Kidney (tissue), 14 donors: Measurements from ENCODE around the gene NAXE. TPM values are rescaled to one million over a fixed set of nuclear protein-coding genes. Genes with fewer than 3 reads are reported as not detected.
A peak's percentile ranks its signal among the peaks of the same experiment; 100 is the strongest.
"Not testable (repeated sequence)": the region's sequence is repeated elsewhere in the genome, so short reads cannot be mapped to it uniquely, and the experiment has no call there.

Experiments used
- DNase-seq, 5 donors: peaks; one replicate each; pipeline ENCODE4 v3.0.0-alpha.2; 2013 to 2020
- FAIRE-seq: peaks from 2 replicates; lab custom pipeline; 2012; peaks lifted over from hg19 to GRCh38; lab: Jason Lieb, UNC
- H3K27ac ChIP-seq, 2 donors: one replicate each; pipeline ENCODE4 v1.7.0; 2013; ENCODE audit warnings: low read depth in 2 of 2, low read length in 2 of 2, inconsistent platforms in 1 of 2
- H3K27me3 ChIP-seq: one replicate; pipeline ENCODE4 v1.7.1; 2013; ENCODE audit warnings: low read length, inconsistent platforms; ENCODE audit not compliant: control insufficient read depth, insufficient read depth
- H3K36me3 ChIP-seq, 3 donors: one replicate each; pipeline versions ENCODE4 v1.7.0 to v1.7.1; 2013; ENCODE audit warnings: low read length in 3 of 3, control low read depth in 1 of 3, inconsistent platforms in 1 of 3; ENCODE audit not compliant: insufficient read depth in 3 of 3, control insufficient read depth in 2 of 3
- H3K4me1 ChIP-seq, 3 donors: one replicate each; pipeline versions ENCODE4 v1.7.0 to v1.7.1; 2013; ENCODE audit warnings: low read length in 3 of 3, inconsistent platforms in 1 of 3, low read depth in 1 of 3; ENCODE audit not compliant: control insufficient read depth in 2 of 3, insufficient read depth in 2 of 3
- H3K4me3 ChIP-seq, 3 donors: one replicate each; pipeline versions ENCODE4 v1.7.0 to v1.8.1; 2013; ENCODE audit warnings: low read length in 3 of 3, control low read depth in 1 of 3, inconsistent platforms in 1 of 3
- H3K9ac ChIP-seq, 3 donors: one replicate each; pipeline versions ENCODE4 v1.7.0 to v1.7.1; 2013; ENCODE audit warnings: low read length in 3 of 3, control low read depth in 1 of 3, inconsistent platforms in 1 of 3
- H3K9me3 ChIP-seq, 3 donors: one replicate each; pipeline versions ENCODE4 v1.7.0 to v1.7.1; 2013; ENCODE audit warnings: low read length in 3 of 3, control low read depth in 1 of 3, inconsistent platforms in 1 of 3; ENCODE audit not compliant: control insufficient read depth in 2 of 3, insufficient read depth in 1 of 3
- intact Hi-C: fragments of 100-400 bp; cut with DNase I; formaldehyde crosslinking; loops from one replicate; pipeline ENCODE4 v1.11.1; 2022
- polyA plus RNA-seq: library from polyadenylated mRNA; stranded (reverse); fragments of 350-450 nt; fragmentation: Illumina TruSeq; extraction: RNeasy Lipid Tissue Mini Kit (QIAGEN cat#74804); gene quantifications from one replicate; pipeline ENCODE4 v1.2.3, GENCODE V29; 2014; ENCODE audit warnings: low read depth, low replicate concordance; ENCODE audit not compliant: insufficient read depth
- total RNA-seq: library from RNA; stranded (reverse); fragmentation: NEBNext Ultra II Directional; extraction: Animal tissue kit (Norgen Biotek cat#: 25700); gene quantifications from one replicate; pipeline ENCODE4 v1.2.1, GENCODE V29; 2021
- TF ChIP-seq, protein P1 (sequence below): IDR thresholded peaks from 3 replicates; pipeline ENCODE4 v1.5.1; 2012; ENCODE audit warnings: mild to moderate bottlenecking, moderate library complexity, borderline replicate concordance; ENCODE audit not compliant: insufficient read depth; ENCODE audit errors: extremely low read depth
- donor health status: control.
- donor health status: control.
- donor health status: control.
- donor health status: control.
- donor health status: control.
- donor health status: DM: yes; HTN: yes; CAD: no.
- donor health status: Normal renal cell carcinoma (clear cell type).

NAXE gene
- total and polyA plus RNA-seq, 2 donors from 2014 or later: 78.0 to 221 TPM

DNA sequence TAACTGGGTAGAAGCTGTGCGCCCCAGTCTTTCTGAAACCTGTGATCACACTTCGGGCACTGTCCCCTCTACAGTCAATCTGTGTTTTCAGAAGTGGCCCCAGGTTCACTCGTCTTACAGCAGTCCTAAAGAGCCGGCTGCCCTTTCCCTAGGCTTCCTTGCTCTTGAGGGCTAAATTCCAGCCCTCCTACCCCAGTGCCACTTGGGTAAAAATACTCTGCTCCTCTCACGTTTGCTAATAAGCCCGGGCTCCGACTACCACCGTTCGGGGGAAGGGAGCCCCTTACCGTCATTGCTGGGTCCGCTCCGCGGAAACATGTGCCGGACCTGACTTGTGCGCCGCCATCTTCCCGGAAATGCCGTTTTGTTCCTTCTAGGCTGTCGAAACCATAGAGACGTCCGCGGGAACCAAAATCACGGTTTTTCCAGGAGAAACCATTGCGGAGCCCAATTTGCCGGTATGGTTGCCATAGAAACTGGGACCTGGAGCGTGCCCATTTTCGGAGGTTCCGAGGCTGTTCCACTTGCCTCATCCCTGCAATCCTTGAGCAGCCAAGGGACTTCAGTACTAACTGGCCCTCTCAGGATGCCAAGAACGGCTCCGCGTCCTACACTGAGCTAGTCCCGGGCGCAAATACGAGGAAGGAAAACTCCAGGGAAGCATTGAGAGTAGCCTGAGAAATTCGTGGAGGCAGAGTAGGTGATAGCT lies 9.7 kb downstream of the NAXE start, which contains the start of gene GPATCH4:
TSS of gene GPATCH4 (minus strand) at position 358 of the 709 bp plus-strand sequence.
- Histone ChIP-seq H3K9ac (peak within 1 kb of the TSS; percentile 66 to 89 (median 86)), H3K36me3 (peaks cover 6 to 16% (median 7%) of the 10 kb centered on the region in 3 donors), H3K9me3 (no peaks in the 10 kb centered on the region), H3K27me3 (no peaks in the 10 kb centered on the region), H3K4me3 (peak within 1 kb of the TSS; percentile 89 to 98 (median 97)), H3K27ac (peak within 1 kb of the TSS; percentile 71 to 78), H3K4me1 (peaks cover 0 to 8% (median 6%) of the 10 kb centered on the region in 3 donors)
- intact Hi-C loops: no loop called here
- DNase-seq: peak; percentile 84 to 93 (median 91)
- TF ChIP-seq, protein P1, sequence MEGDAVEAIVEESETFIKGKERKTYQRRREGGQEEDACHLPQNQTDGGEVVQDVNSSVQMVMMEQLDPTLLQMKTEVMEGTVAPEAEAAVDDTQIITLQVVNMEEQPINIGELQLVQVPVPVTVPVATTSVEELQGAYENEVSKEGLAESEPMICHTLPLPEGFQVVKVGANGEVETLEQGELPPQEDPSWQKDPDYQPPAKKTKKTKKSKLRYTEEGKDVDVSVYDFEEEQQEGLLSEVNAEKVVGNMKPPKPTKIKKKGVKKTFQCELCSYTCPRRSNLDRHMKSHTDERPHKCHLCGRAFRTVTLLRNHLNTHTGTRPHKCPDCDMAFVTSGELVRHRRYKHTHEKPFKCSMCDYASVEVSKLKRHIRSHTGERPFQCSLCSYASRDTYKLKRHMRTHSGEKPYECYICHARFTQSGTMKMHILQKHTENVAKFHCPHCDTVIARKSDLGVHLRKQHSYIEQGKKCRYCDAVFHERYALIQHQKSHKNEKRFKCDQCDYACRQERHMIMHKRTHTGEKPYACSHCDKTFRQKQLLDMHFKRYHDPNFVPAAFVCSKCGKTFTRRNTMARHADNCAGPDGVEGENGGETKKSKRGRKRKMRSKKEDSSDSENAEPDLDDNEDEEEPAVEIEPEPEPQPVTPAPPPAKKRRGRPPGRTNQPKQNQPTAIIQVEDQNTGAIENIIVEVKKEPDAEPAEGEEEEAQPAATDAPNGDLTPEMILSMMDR: no peak
- FAIRE-seq: no peak

- no peak for FAIRE-seq
- TF ChIP-seq, protein P1: no peak
- H3K4me3 ChIP-seq: peak overlapping the region; percentile 89 to 98 (median 97)
- H3K9me3 ChIP-seq: no peaks in the 10 kb centered on the region
- H3K4me1 ChIP-seq: peaks cover 0 to 8% (median 6%) of the 10 kb centered on the region in 3 donors
- peak overlapping the region in 2 of 3 donors; percentile 86 to 89 for H3K9ac ChIP-seq
- peak in 1 of 5 donors; percentile 44 for DNase-seq
- H3K27ac ChIP-seq: peak overlapping the region in 1 of 2 donors; percentile 71
- intact Hi-C loops: no loop called here
- H3K36me3 ChIP-seq: peaks cover 5 to 11% (median 6%) of the 10 kb centered on the region in 3 donors
- no peaks in the 10 kb centered on the region for H3K27me3 ChIP-seq
These were observed 10.3 kb downstream of the NAXE start for GRCh38 chr1:156601892-156602291.

GRCh38 chr1:156602557-156602993 lies 11.0 kb downstream of the NAXE start:
- intact Hi-C loops: no loop called here
- FAIRE-seq: no peak
- Histone ChIP-seq H3K36me3 (peaks cover 2 to 7% (median 2%) of the 10 kb centered on the region in 3 donors), H3K4me1 (peaks cover 0 to 8% (median 6%) of the 10 kb centered on the region in 3 donors), H3K4me3 (no peak overlapping the region), H3K27ac (no peak overlapping the region), H3K27me3 (no peaks in the 10 kb centered on the region), H3K9ac (no peak overlapping the region), H3K9me3 (no peaks in the 10 kb centered on the region)
- TF ChIP-seq, protein P1: peak; percentile 23
- no peak for DNase-seq

DNA sequence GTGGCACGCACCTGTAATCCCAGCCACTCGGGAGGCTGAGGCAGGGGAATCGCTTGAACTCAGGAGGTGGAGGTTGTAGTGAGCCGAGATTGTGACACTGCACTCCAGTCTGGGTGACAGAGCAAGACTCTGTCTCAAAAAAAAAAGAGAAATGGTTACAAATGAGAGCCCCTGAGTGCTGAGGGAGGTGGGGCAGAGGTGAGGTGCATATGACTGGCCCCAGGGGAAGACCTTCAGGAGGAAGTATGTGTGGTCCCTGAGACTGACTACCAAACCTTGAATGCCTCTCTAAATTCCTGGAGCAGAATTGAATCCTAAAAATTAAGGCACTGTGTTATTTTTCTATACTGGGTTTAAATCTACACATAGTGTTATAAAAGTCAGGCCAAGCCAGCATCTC lies 15.8 kb downstream of the NAXE start:
- H3K36me3 ChIP-seq, H3K9ac ChIP-seq, H3K4me1 ChIP-seq, DNase-seq, H3K27me3 ChIP-seq, FAIRE-seq, H3K9me3 ChIP-seq, H3K4me3 ChIP-seq, H3K27ac ChIP-seq, intact Hi-C loops: not testable (repeated sequence)
